NCI-H1694 (cell line): ENCODE results near the gene PRPH2.

Experiments
- DNase-seq: peaks from one replicate; lab custom pipeline; 2025; lab: John Stamatoyannopoulos, UW

The PRPH2 gene

GRCh38 chr6:42722497-42722896 lies at the start of gene PRPH2:
PRPH2 (minus strand) TSS chr6:42722597; CDS start chr6:42722334, 263 bp downstream.
- no peak for DNase-seq

DNA sequence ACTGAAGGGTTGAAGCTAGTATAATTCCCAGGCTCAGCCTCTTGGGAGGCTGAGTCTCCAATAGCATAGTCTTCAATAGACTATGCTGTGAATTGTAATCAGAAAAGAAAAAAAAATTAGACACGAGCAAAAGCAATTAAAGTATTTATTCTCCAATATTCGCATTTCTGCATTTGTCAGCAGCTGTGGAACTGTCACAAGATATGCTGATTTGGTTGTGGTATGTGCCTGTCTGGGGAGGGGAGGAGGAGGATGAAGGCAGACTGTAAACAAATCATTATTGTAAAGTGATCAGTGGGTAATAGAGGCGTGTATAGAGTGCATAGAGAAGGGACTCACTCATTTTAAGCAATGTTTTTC lies 49.3 kb upstream of the PRPH2 start:
- no peak for DNase-seq

- no peak for DNase-seq
Measured at GRCh38 chr6:42769836-42770235, 47.4 kb upstream of the PRPH2 start.

GRCh38 chr6:42769051-42769450 lies 46.7 kb upstream of the PRPH2 start:
- DNase-seq, result no peak

DNA sequence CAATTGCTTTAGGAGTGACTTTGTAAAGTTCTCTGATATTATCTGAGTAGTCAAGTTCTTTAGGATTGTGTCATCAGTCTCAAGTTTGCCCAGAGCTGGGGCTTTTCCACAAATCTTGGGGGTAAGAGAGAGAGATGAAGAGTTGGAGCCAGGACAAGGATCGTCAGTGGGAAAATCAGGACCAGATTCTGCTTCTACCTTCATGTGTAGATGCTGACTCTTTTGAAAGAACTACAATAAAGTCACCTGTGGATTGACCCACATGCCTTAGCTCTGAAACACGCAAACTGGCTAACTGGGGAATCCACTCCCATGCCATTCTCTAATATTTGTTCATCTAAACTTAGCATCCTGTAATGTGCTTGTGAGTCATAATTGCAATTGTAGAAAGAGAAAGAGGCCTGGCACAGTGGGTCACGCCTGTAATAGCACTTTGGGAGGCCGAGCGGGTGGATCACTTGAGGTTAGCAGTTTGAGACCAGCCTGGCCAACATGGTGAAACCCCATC lies 43.8 kb upstream of the PRPH2 start:
- no peak for DNase-seq

DNA sequence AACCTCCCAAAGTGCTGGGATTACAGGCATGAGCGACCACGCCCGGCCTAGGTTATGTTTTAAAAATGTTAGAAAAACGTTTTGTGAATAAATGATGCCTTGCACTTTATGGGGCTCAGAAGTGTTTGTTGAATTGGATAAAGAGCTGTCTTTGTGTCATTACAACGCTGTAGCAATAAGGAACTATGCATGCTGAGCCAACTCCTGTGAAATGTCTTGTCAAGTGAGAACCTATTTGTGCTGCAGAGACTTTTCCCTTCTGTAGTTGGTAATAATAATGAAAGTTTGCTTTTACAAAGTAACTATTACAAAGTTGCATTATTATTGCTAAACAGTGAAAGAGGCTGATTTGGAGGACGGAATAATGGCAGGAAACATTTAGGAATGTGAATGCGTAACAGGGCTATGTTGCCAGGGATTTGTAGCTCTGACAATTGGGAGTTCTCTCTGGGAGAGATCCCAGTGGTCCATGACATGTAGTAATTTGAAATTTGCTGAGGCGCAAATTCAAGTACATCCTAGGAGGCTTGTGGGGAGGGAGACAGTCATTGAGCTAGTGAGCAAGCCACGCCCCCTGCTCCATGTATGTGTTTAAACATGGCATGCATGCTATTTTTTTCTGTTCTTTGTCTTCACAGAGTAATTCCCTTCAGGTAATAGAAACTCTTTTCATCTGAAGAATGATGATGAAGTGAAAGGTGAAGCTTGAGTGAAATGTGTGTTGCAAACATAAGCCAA lies 42.7 kb upstream of the PRPH2 start:
- no peak for DNase-seq

GRCh38 chr6:42762950-42763349 lies 40.6 kb upstream of the PRPH2 start:
- DNase-seq, result no peak

DNA sequence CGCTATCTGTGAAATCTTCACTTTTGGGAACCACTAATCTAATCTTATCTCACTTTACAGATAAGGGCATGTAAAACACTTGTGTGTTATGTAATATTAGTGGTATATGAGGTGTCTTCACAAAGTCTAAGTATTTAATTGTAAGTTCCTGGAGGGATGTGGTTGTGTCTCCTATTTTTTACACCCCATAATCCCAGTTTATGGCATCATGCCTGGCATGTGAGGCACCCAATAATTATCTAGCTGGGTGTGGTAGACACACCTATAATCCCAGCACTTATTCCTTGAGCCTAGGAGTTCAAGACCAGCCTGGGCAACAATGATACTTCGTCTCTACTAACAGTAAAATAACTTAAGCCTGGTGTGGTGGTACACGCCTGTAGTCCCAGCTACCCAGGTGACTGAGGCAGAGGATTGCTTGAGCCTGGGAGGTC lies 40.0 kb upstream of the PRPH2 start:
- DNase-seq, result no peak

- no peak for DNase-seq
Measured at GRCh38 chr6:42761287-42762067, 39.1 kb upstream of the PRPH2 start.

DNA sequence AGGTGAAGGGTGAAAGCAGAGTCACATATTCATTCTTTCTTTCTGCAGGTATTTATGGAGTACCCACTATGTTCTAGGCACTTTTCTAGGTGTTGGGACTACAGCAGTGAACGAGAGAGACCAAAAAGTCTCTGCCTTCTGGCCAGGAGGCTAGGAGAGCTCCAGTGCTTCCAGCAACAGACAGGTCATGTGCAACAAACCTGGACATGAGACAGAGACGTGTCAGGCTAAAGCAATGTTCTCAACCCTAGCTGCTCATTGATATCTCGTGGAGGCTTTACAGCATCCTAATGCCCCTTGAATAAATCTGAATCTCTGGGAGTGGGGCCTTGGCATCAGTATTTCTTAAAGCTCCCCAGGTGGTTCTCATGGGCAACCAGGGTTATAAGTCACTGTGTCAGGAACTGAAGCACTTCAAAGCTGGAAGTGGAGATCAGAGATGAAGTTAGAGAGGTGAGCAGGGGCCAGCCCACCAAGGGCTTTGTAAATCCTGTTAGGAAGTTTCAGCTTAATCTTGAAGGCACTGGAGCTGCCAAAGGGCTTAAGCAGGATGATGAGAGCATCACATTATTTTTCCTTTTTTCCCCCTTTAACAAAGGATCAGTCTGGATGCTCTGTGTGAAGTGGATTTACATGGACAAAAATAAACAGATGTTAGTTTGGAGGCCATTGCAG lies 36.5 kb upstream of the PRPH2 start:
- DNase-seq, result no peak

DNA sequence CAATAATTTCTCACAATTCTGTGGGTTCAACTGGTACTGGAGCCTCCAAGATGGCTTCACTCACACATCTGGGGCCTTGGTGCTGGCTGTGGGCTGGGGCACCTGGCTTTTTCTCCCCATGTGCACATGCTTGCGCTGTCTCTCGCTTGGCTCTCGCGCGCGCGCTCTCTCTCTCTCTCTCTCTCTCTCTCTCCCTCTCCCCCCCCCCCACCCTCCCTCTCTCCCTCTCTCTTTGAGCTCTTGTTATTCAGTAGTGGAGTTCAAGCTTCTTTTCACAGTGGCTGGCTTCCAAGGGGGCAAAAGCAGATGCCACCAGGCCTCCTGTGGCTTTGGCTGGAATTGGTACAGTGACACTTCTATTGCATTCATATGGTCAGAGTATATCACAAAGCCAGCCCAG lies 34.3 kb upstream of the PRPH2 start:
- no peak for DNase-seq

DNA sequence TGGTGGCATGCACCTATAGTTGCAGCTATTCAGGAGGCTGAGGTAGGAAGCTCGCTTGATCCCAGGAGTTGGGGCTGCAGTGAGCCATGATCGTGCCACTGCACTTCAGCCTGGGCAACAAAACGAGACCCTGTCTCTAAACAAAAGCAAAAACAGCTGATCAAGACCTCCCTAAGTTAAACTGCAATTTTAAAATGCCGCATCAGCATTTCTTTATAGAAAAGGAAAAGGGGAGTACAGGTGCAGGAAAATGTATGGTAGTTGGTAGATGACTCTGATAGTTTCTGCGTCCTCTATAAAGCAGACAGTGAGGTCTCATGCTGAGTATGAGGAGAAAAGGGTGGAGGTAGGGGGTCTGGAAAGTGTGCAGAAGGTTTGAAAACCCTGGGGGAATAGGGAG lies 32.4 kb upstream of the PRPH2 start:
- no peak for DNase-seq

DNA sequence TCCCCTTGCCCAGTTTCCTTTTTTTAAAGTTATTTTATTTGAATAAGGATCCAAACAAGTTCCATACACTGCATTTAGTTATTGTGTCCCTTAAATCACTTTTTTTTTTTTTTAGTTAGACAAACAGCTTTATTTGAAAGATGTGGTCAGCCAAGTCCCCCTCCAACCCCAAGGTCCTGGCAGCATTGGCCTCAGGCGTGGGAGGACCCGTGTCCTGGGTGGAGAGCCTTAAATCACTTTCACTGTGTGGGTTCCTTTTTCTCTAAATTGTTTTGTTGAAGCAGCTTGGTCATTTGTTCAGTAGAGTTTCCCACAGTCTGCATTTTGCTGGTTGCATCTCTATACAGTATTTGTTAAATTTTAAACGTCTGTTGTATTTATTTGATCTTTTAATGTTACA lies 28.7 kb upstream of the PRPH2 start:
- no peak for DNase-seq

DNA sequence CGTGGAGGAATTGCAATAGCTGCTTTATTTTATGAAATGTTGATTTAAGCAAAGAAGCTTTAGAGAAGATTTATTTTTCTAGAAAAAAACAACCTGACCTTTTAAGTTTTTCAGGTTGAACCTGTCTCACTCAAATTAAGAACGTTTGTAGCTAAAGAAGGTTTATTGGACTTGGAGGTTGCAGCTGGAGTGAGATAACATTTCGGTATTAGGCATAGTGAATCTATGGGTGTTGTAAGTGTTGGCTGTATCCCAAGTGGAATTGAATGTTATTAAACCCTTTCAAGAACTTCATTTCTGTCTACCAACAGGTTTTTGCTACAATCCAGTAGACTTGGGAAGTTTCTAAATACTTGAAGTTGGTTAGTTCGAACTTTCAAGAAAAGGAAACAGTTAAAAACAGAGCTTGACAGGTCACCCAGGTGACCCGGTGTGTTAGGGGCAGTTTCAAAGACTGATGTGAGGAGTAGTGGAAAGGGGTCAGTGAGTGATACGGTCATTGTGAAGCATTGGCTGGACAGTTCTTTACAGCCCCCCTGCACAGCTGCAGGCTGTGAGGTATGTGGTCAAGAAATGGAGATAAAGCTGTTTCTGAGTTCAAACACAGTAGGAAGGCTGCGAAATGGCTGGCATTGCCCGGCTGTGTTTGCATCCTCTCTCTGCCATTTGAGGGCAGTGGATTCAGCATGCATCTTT lies 26.0 kb upstream of the PRPH2 start:
- no peak for DNase-seq

GRCh38 chr6:42746463-42747391 lies 24.3 kb upstream of the PRPH2 start:
- peak; percentile 90 for DNase-seq

DNA sequence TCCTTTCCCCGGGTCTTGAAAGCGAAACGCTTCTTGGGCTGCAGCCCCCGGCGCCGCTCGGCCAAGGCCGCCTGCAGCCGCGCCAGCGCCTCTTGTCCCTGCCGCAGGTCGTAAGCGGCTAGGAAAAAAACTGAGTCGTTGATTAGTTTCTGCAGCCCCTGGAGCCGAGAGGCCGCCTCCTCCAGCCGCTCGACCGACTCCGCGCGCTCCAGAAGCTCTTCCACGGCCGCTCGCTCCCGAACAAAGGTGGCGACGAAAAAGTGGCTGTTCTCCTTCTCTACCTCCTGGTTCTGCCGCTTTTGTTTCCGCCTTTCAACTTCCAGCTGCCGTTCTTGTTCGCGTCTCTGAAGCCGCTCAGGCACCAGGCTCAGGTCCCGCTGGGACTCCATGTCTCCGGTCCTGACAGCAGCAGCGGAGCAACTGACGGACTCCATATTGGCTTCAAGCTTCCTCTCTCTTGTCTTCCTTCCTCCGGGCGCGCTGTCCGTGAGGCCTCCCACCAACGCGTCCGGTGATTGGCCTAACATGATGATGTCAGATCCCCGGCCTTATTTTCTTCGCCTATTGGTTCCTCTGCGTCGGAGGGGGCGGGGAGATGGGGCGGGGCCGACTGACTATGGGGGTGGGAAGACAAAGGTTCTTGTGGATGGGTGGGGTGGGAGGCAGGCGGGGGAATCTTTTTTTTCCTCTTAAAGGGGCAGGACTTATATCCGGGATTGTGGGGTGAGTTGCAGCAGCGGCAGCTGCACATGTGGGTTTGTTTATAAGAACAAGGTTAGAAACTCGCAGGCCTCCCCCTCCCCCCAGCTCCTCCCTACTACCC lies 23.5 kb upstream of the PRPH2 start, which contains the start of gene TBCC:
Gene TBCC, minus strand, starts transcription at position 464 of the 823 bp plus-strand sequence. Its CDS starts 30 bp downstream, at position 434.
- DNase-seq, result peak; percentile 94

- no peak for DNase-seq
Measured at GRCh38 chr6:42745083-42745639, 22.8 kb upstream of the PRPH2 start.

GRCh38 chr6:42744351-42744893 lies 22.0 kb upstream of the PRPH2 start:
- no peak for DNase-seq
